Measurements from ENCODE around the gene HRAS.

The HRAS gene

DNA sequence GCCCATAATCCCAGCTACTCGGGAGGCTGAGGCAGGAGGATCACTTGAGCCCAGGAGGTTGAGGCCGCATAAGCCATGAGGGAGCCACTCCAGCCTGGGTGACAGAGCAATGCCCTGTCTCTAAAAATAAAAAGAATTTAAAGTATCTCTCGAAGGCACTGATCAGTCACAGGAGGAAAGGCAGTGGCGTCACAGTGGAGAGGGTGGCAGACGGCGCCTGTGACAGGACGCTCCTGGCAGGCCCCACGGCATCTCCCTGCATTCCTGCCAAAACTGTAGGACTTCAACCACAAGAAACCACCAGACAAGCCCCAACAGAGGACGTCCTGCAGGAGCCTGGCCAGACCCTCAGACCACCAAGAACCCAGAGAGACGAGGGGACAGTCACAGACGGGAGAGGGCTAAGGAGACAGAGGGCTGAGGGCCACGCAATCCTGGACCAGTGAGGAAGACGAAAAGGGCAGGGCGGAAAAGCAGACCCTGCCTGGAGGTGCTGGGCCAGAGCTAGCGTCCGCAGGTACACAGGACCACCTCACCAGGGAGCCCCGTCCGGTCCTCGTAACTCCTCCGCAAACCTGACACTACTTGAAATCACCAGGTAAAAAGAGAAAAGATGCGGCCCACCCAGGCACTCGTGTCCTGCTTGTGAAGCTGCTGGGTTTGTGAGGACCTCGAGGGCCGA, 34.2 kb downstream of the HRAS start:
- Histone ChIP-seq H3K4me3 (ENCODE audit: low read depth, low read length) (no peak overlapping the region), H3K36me3 (peaks cover 52% of the 10 kb centered on the region), H3K9me3 (ENCODE audit: severe bottlenecking) (no peaks in the 10 kb centered on the region), H3K27ac (no peak overlapping the region), H3K27me3 (ENCODE audit: insufficient read depth, low read depth, severe bottlenecking) (no peaks in the 10 kb centered on the region)
- DNase-seq: no peak
- TF ChIP-seq, protein P1, sequence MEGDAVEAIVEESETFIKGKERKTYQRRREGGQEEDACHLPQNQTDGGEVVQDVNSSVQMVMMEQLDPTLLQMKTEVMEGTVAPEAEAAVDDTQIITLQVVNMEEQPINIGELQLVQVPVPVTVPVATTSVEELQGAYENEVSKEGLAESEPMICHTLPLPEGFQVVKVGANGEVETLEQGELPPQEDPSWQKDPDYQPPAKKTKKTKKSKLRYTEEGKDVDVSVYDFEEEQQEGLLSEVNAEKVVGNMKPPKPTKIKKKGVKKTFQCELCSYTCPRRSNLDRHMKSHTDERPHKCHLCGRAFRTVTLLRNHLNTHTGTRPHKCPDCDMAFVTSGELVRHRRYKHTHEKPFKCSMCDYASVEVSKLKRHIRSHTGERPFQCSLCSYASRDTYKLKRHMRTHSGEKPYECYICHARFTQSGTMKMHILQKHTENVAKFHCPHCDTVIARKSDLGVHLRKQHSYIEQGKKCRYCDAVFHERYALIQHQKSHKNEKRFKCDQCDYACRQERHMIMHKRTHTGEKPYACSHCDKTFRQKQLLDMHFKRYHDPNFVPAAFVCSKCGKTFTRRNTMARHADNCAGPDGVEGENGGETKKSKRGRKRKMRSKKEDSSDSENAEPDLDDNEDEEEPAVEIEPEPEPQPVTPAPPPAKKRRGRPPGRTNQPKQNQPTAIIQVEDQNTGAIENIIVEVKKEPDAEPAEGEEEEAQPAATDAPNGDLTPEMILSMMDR (IDR thresholded peaks at IDR 0.05; ENCODE audit: low read depth, low read length): no peak

DNA sequence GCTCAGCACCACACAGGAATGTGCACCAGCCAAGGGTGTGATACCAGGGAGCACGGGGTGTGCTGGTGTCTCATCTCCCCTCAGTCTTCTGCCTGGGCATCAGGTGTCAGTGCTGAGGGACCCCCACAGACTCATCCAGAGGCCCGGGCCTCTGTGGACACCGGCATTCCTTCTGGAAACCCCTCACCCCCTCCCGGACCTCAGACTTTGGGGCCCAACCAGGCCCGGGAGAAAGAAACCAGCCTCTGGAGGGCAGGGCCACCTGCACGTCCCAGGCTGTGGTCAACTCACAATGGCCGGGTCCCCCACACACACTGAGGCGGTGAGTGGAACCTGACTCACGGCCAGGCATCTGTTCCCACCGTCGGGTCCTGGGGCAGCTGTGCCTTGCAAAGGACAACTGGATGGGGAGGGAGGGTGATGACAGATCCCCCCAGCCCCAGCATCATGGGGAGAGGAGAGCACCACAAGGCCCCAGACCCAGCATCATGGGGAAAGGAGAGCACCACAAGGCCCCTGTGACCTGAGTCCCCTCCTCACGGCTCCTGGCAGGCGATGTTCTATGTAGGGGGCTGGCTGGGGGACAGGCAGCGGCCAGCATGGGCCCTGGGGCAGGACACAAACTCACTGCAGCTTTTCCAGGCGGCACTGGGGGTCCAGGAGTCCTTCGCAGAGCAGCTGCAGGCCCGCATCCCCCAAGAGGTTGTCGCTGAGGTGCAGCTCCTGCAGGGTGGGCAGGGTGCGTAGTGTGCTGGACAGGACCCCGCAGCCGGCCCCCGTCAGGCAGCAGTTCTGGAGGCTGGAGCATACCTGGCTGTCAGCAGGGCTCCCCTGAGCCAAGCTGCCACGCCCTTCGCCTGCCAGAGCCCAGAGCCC, 35.9 kb downstream of the HRAS start:
- no peak overlapping the region for H3K27ac ChIP-seq
- TF ChIP-seq, protein P1 (IDR thresholded peaks at IDR 0.05; ENCODE audit: low read depth, low read length): no peak

DNA sequence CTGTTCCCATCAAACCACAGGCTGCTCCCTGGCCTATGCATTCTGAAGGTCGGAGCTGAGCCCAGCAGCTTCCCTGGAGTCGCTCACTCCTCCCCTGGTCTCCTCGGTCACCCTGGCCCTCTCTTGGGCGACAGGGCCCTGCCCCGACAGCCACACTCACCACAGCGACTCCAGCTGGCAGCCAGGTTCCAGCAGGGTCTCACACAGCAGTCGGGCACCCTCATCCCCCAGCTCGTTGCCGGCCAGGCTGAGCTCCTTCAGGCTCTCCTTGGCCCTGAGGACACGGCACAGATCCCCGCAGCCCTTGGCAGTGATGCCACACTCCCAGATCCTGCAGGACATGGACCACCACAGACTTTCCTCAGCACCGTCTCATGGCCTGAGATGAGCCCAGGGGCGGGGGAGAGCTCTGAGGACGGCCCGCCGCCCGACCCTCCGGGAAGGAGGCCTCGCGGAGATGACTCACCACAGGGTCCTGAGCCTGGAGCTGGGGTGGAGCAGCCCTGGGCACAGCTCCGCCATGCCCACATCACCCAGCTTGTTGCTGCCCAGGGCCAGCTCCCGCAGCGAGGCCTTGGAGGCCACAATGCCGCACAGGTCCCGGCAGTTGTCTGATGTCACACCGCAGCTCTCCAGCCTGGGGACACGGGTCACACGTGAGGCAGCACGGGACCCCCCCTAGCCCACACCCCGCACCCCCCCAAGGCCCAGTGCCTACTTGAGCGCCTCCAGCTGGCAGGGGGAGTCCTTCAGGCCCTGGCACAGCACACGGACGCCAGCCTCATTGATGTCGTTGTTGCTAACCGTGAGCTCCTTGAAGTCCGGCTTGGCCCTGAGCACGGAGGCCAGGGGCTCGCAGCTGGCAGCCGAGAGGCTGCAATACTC, 36.8 kb downstream of the HRAS start:
- TF ChIP-seq, protein P1 (IDR thresholded peaks at IDR 0.05; ENCODE audit: low read depth, low read length): no peak
- H3K27ac ChIP-seq: no peak overlapping the region
- H3K4me3 ChIP-seq (ENCODE audit: low read depth, low read length): no peak overlapping the region
- DNase-seq: no peak
- no peaks in the 10 kb centered on the region for H3K9me3 ChIP-seq (ENCODE audit: severe bottlenecking)
- H3K27me3 ChIP-seq (ENCODE audit: insufficient read depth, low read depth, severe bottlenecking): no peaks in the 10 kb centered on the region
- H3K36me3 ChIP-seq: peaks cover 77% of the 10 kb centered on the region

More for the DNA sequence above, 35.9 kb downstream of the HRAS start:
- Histone ChIP-seq H3K36me3 (peaks cover 69% of the 10 kb centered on the region), H3K4me3 (ENCODE audit: low read depth, low read length) (no peak overlapping the region), H3K9me3 (ENCODE audit: severe bottlenecking) (no peaks in the 10 kb centered on the region), H3K27me3 (ENCODE audit: insufficient read depth, low read depth, severe bottlenecking) (no peaks in the 10 kb centered on the region)
- no peak for DNase-seq

DNA sequence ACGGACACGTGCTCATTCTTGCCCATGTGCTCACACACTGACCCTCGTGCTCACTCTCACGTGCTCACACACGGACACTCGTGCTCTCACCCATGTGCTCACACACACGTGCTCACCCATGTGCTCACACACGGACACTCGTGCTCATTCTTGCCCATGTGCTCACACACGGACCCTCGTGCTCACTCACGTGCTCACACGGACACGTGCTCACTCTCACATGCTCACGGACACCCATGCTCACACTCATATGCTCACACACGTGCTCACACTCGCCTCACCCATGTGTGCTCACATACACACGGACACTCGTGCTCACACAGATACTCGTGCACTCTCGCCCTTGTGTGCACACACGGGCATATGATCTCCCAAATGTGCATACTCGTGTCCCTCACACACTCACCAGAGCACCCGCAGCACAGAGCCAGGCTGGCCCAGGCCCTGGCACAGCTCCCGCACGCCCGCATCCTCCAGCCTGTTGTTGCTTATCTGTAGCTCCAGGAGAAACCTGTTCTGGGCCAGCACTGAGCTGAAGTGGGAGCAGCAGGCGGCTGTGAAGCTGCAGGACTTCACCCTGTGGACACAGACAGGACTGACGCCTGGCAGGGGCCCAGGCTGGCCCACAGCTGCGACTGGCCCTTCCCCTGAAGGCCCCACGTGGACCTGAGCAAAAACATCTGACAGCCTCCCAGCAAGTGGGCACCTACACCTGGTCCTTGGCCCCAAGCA, 37.6 kb downstream of the HRAS start:
- Histone ChIP-seq H3K27ac (no peak overlapping the region), H3K9me3 (ENCODE audit: severe bottlenecking) (no peaks in the 10 kb centered on the region), H3K27me3 (ENCODE audit: insufficient read depth, low read depth, severe bottlenecking) (no peaks in the 10 kb centered on the region), H3K4me3 (ENCODE audit: low read depth, low read length) (no peak overlapping the region), H3K36me3 (peaks cover 84% of the 10 kb centered on the region)
- TF ChIP-seq, protein P1 (IDR thresholded peaks at IDR 0.05; ENCODE audit: low read depth, low read length): no peak
- no peak for DNase-seq

DNA sequence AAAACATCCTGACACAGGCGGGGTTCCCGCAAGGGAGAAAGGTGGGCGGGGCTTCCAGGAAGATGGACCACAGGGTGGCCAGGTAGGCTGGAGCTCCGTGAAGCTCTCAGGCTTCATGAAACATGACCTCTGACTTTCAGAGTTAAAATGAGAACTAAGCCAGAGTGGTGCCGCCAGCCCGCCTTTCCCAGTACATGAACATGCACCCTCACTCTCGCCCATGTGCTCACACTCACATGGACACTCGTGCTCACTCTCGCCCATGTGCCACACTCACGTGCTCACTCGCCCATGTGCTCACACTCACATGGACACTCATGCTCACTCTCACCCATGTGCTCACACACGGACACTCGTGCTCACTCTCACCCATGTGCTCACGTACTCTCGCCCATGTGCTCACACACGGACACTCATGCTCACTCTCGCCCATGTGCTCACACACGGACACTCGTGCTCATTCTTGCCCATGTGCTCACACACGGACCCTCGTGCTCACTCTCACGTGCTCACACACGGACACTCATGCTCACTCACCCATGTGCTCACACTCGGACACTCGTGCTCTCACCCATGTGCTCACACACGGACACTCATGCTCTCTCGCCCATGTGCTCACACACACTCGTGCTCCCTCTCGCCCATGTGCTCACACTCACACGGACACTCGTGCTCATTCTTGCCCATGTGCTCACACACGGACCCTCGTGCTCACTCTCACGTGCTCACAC, 38.4 kb downstream of the HRAS start:
- no peak overlapping the region for H3K4me3 ChIP-seq (ENCODE audit: low read depth, low read length)
- H3K9me3 ChIP-seq (ENCODE audit: severe bottlenecking): no peaks in the 10 kb centered on the region
- TF ChIP-seq, protein P1 (IDR thresholded peaks at IDR 0.05; ENCODE audit: low read depth, low read length): no peak
- H3K36me3 ChIP-seq: peaks cover 85% of the 10 kb centered on the region
- no peak for DNase-seq
- H3K27me3 ChIP-seq (ENCODE audit: insufficient read depth, low read depth, severe bottlenecking): no peaks in the 10 kb centered on the region
- no peak overlapping the region for H3K27ac ChIP-seq

All from WERI-Rb-1 (cell line).